GM12878 (cell line): ENCODE results near the gene RPL3. TPM values are rescaled to one million over a fixed set of nuclear protein-coding genes. Genes with fewer than 3 reads are reported as not detected.
"Not testable (repeated sequence)": the region's sequence is repeated elsewhere in the genome, so short reads cannot be mapped to it uniquely, and the experiment has no call there.

Experiments used
- ATAC-seq: fragments of 200-7000 bp; cut with Tn5 transposase; 3 replicates; pipeline ENCODE4 v1.9.1; 2020; ENCODE audit warnings: mild to moderate bottlenecking, moderate library complexity
- BruUV-seq: library from RNA; stranded (reverse); fragments of 400-500 nt; replicated peaks from 2 replicates; lab custom pipeline; 2021; lab: Mats Ljungman, UMichigan
- CTCF ChIA-PET: fragments of 300-600 bp; sonication (Branson Sonifier 250); formaldehyde crosslinking; extraction: SDS; loops from one replicate; lab custom pipeline; 2021; ENCODE audit warnings: inconsistent platforms; lab: Yijun Ruan, JAX
- POLR2A ChIA-PET: fragments of 350-600 bp; formaldehyde crosslinking; extraction: SDS; loops from one replicate; lab custom pipeline; 2021; ENCODE audit warnings: inconsistent platforms; lab: Charles Lee
- RAD21 ChIA-PET: fragments of 300-600 bp; sonication (Branson Sonifier 250); formaldehyde crosslinking; loops from one replicate; lab custom pipeline; 2023; ENCODE audit warnings: antibody characterized with exemption; ENCODE audit not compliant: unreplicated experiment; lab: Charles Lee
- SMC1A ChIA-PET: fragments of 300-600 bp; sonication (Branson Sonifier 250); formaldehyde crosslinking; loops from one replicate; lab custom pipeline; 2023; ENCODE audit not compliant: unreplicated experiment, uncharacterized antibody; lab: Charles Lee
- DNase-seq: peaks from one replicate; pipeline ENCODE4 v3.0.0-alpha.2; 2011; ENCODE audit warnings: low read depth, low spot score
- FAIRE-seq: peaks from 3 replicates; lab custom pipeline; 2011; peaks lifted over from hg19 to GRCh38; lab: Jason Lieb, UNC
- H2AFZ ChIP-seq: 2 replicates; pipeline ENCODE4 v1.6.0; 2011; ENCODE audit warnings: low read depth, low read length, control low read depth; ENCODE audit not compliant: control insufficient read depth
- H3K27ac ChIP-seq: 2 replicates; pipeline ENCODE4 v1.5.1; 2011; ENCODE audit warnings: control low read depth; ENCODE audit not compliant: control insufficient read depth, insufficient read depth
- H3K27me3 ChIP-seq, 2 experiments: replicated peaks in 1 of 2; 2 replicates each; pipeline versions ENCODE4 v1.6.0 to v1.6.1; 2011; ENCODE audit warnings: low read length in 1 of 2; ENCODE audit not compliant: control insufficient read depth in 2 of 2, insufficient read depth in 2 of 2
- H3K36me3 ChIP-seq, 2 experiments: 2 replicates each; pipeline ENCODE4 v1.5.1; 2011; ENCODE audit warnings: low read length in 1 of 2; ENCODE audit not compliant: control insufficient read depth in 2 of 2, insufficient read depth in 2 of 2
- H3K4me1 ChIP-seq: 2 replicates; pipeline ENCODE4 v1.6.1; 2011; ENCODE audit warnings: mild to moderate bottlenecking, low read length, moderate library complexity, mixed read lengths; ENCODE audit not compliant: control insufficient read depth, insufficient read depth
- H3K4me2 ChIP-seq: 2 replicates; pipeline ENCODE4 v1.6.0; 2011; ENCODE audit warnings: control low read depth; ENCODE audit not compliant: control insufficient read depth, insufficient read depth
- H3K4me3 ChIP-seq: fragments of 200-600 bp; sonication (generic); 2 replicates; pipeline ENCODE4 v1.5.1; 2016
- H3K79me2 ChIP-seq: 2 replicates; pipeline ENCODE4 v1.6.0; 2011; ENCODE audit warnings: low read length; ENCODE audit not compliant: control insufficient read depth, insufficient read depth
- H3K9ac ChIP-seq: 2 replicates; pipeline ENCODE4 v1.8.0; 2011; ENCODE audit warnings: low read length, control low read depth, mixed read lengths; ENCODE audit not compliant: control insufficient read depth, insufficient read depth
- H3K9me3 ChIP-seq: replicated peaks from 3 replicates; pipeline ENCODE4 v1.5.1; 2011; ENCODE audit warnings: mild to moderate bottlenecking, low read length; ENCODE audit not compliant: control insufficient read depth, insufficient read depth
- H4K20me1 ChIP-seq: 2 replicates; pipeline ENCODE4 v1.6.0; 2011; ENCODE audit not compliant: control insufficient read depth, insufficient read depth
- ATF7 ChIP-seq: fragments of 450-650 bp; IDR thresholded peaks from 2 replicates; pipeline ENCODE4 v1.6.1; 2016; ENCODE audit warnings: low read depth, mild to moderate bottlenecking
- NFYB ChIP-seq: IDR thresholded peaks from 2 replicates; pipeline ENCODE4 v1.6.1; 2011; ENCODE audit warnings: low read depth, mild to moderate bottlenecking, low read length, improper control_type of control experiment, moderate library complexity; ENCODE audit not compliant: insufficient read depth
- POLR2AphosphoS5 ChIP-seq: IDR thresholded peaks from 2 replicates; pipeline ENCODE4 v1.6.1; 2011; ENCODE audit warnings: mild to moderate bottlenecking, low read length, inconsistent platforms
- SUPT20H ChIP-seq: IDR thresholded peaks from 2 replicates; pipeline ENCODE4 v1.6.1; 2011; ENCODE audit warnings: low read depth, mild to moderate bottlenecking, low read length, moderate library complexity, borderline replicate concordance; ENCODE audit not compliant: control insufficient read depth
- TCF7 ChIP-seq: IDR thresholded peaks from 2 replicates; pipeline ENCODE4 v1.6.1; 2014; ENCODE audit warnings: antibody characterized with exemption, borderline replicate concordance
- WGBS: methylation state at CpG from one replicate; pipeline ENCODE4 v1.1.6; 2016; ENCODE audit warnings: low lambda C conversion rate; ENCODE audit not compliant: insufficient replicate concordance, insufficient coverage; ENCODE audit errors: missing lambda C conversion rate; 5-methylcytosine and 5-hydroxymethylcytosine counted together
- in situ Hi-C: fragments of 300-500 bp; cut with MboI; formaldehyde crosslinking; loops from 9 replicates; pipeline ENCODE4 v1.14.3; 2018; ENCODE audit warnings: mixed read lengths
- intact Hi-C: fragments of 100-400 bp; cut with micrococcal nuclease; formaldehyde crosslinking; loops from one replicate; pipeline ENCODE4 v1.14.2; 2022; ENCODE audit not compliant: unreplicated experiment
- polyA plus RNA-seq, 11 experiments: library from polyadenylated mRNA; depleted of rRNA in 4 of 11; unstranded in 6 of 11; stranded (reverse) in 5 of 11; fragments of >200 nt; fragmentation: Nextera tagmentation in 4 of 11; fragmentation: Illumina TruSeq in 1 of 11; extraction: Ambion mirVana in 4 of 11; extraction: Trizol in 1 of 11; gene quantifications; 1 replicate in 1 of 11; 2 replicates in 10 of 11; pipeline versions ENCODE4 v1.2.1 to v1.2.3, GENCODE V29; 2011 to 2016; ENCODE audit warnings: inconsistent platforms in 2 of 11, missing spikeins in 2 of 11, low read depth in 1 of 11
- total RNA-seq, 4 experiments: library from RNA; depleted of rRNA in 3 of 4; stranded (reverse); fragments of >200 nt in 3 of 4; fragmentation: Illumina TruSeq in 1 of 4; extraction: Trizol in 1 of 4; gene quantifications; 2 replicates each; pipeline versions ENCODE4 v1.2.1 to v1.2.3, GENCODE V29; 2013 to 2021
- TF ChIP-seq, protein P1 (sequence below): IDR thresholded peaks from 2 replicates; pipeline ENCODE4 v1.6.1; 2011; ENCODE audit warnings: low read depth, low read length, improper control_type of control experiment, borderline replicate concordance
- TF ChIP-seq, protein P2 (sequence below): IDR thresholded peaks from 2 replicates; pipeline ENCODE4 v1.6.1; 2012; ENCODE audit warnings: low read depth, low read length, improper control_type of control experiment

Gene RPL3
- total and polyA plus RNA-seq, 10 of the 15 experiments (the other 5 are each of a cell fraction or from before 2014, with no cell fraction given) = 1,534 to 6,791 (median 3,992) TPM

GRCh38 chr22:39356464-39356863, 37.0 kb upstream of the RPL3 start:
- intact Hi-C loops (no loop called here), in situ Hi-C loops (no loop called here)
- Histone ChIP-seq H2AFZ (no peak overlapping the region), H3K4me2 (no peak overlapping the region), H3K79me2 (no peaks in the 10 kb centered on the region), H3K4me3 (no peak overlapping the region), H3K4me1 (no peaks in the 10 kb centered on the region; the same call in 1 of the 2 replicates), H3K9ac (no peak overlapping the region), H4K20me1 (no peaks in the 10 kb centered on the region), H3K36me3 (no peaks in the 10 kb centered on the region), H3K27me3 (no peaks in the 10 kb centered on the region), H3K27ac (no peak overlapping the region), H3K9me3 (no peaks in the 10 kb centered on the region)
- ChIA-PET RAD21 (no interaction called here), SMC1A (no interaction called here), CTCF (no interaction called here), POLR2A (no interaction called here)
- FAIRE-seq = no peak
- no peak for TF ChIP-seq ATF7
- no peak for TF ChIP-seq TCF7
- no peak for TF ChIP-seq SUPT20H
- TF ChIP-seq, protein P1, sequence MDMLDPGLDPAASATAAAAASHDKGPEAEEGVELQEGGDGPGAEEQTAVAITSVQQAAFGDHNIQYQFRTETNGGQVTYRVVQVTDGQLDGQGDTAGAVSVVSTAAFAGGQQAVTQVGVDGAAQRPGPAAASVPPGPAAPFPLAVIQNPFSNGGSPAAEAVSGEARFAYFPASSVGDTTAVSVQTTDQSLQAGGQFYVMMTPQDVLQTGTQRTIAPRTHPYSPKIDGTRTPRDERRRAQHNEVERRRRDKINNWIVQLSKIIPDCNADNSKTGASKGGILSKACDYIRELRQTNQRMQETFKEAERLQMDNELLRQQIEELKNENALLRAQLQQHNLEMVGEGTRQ = no peak
- TF ChIP-seq, protein P2, sequence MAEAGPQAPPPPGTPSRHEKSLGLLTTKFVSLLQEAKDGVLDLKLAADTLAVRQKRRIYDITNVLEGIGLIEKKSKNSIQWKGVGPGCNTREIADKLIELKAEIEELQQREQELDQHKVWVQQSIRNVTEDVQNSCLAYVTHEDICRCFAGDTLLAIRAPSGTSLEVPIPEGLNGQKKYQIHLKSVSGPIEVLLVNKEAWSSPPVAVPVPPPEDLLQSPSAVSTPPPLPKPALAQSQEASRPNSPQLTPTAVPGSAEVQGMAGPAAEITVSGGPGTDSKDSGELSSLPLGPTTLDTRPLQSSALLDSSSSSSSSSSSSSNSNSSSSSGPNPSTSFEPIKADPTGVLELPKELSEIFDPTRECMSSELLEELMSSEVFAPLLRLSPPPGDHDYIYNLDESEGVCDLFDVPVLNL = no peak
- TF ChIP-seq NFYB = no peak
- TF ChIP-seq POLR2AphosphoS5 = no peak
- no peak for DNase-seq
- ATAC-seq = no peak
- WGBS = 50% methylated on average over 5 of the region's 5 CpGs
- BruUV-seq = no TSS peak

DNA sequence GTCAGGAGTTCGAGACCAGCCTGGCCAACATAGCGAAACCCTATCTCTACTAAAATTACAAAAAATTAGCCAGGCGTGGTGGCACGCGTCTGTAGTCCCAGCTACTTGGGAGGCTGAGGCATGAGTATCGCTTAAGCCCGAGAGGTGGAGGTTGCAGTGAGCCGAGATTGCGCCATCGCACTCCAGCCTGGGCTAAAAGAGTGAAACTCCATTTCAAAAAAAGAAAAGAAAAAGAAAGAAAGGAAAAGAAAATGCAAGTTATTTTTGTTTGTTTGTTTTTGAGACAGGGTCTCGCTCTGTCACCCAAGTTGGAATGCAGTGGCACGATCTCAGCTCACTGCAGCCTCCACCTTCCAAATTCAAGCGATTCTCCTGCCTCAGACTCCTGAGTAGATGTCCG, 36.4 kb upstream of the RPL3 start:
- H3K36me3 ChIP-seq, RAD21 ChIA-PET, H2AFZ ChIP-seq, H3K79me2 ChIP-seq, FAIRE-seq, POLR2A ChIA-PET, in situ Hi-C loops, SMC1A ChIA-PET, H3K9ac ChIP-seq, intact Hi-C loops, H3K4me1 ChIP-seq, H3K9me3 ChIP-seq, BruUV-seq, H4K20me1 ChIP-seq, H3K4me2 ChIP-seq, DNase-seq, H3K27ac ChIP-seq, H3K4me3 ChIP-seq, H3K27me3 ChIP-seq, ATAC-seq: not testable (repeated sequence)
- CTCF ChIA-PET = interaction anchor here (1.5 kb wide), 1 partner anchor 25 kb away, joined by 3 read pairs; no protein-coding TSS in a partner anchor
- WGBS = 56% methylated on average over 13 of the region's 14 CpGs
